ENCODE results near the gene NRXN3.
A peak's percentile ranks its signal among the peaks of the same experiment; 100 is the strongest.

The NRXN3 gene

DNA sequence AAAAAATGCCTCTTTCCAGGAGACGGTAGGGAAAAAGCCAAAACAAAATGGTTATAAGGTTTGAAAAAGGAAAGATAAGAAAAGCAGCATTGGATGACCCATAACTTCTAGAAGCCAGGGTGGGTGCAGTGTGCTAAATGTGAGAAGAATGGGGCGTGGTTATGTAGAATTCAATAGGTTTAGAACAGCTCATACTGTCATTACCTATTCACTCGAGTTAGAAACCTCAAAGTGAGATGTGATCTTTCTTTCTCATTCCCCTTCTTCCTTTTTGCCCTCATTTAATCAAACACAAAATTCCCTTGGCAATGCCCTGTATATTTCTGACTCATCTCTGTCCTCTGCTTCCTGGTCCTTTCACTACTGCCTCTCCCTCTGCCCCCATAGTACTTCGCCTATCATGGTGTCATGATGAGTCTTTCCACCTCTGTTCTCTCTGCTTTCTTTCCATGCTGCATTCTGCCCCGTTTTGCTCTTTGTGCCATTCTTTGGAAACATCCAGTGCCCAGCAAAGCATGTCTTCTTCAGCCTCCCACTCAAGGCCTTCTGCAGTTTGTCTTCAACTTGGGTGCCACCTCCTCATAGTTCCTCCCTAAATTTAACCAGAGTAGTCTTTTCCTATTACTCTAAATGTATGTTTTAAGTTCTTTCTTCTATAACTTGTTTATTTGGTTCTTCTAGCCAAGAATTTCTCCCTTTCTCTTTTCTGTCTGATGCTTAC lies 496.3 kb downstream of the NRXN3 start:
- no peak for DNase-seq

DNA sequence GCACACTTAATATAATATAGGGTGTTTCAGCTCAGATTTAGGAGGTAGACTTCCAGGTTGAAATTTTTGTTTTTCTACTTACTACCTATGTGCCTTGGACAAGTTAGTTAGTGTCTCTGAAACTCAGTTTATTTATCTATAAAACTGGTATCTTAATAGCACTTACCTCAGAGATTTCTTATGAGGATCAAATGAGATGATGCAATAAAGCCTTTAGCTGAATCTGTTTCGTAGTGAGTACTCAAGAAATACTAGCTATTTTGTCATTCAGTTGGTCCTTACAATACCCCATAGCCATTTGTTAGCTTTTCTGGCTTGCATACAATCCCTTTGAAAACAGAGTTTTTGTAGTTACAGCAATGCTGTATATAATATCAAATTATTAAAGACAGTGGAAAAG lies 497.0 kb downstream of the NRXN3 start:
- DNase-seq: no peak

DNA sequence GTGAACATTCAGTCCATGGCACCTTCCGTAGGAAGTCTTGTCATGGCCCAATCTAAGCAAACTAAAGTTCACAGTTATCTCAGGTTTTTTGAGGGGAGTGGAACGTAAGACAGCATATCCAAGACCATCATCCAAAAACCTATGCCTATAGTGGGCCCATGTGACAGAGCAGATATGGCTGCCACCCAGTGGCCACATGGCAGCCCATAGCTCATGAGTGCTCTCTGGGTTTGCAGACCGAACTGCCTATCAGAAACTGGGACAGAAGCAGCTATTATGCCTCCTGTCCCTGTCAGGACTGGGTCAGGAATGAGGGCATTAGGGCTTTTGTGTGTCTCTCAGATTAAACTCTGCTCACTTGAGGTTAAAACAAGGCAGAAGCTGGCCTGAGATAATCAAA lies 503.7 kb downstream of the NRXN3 start:
- DNase-seq: no peak

DNA sequence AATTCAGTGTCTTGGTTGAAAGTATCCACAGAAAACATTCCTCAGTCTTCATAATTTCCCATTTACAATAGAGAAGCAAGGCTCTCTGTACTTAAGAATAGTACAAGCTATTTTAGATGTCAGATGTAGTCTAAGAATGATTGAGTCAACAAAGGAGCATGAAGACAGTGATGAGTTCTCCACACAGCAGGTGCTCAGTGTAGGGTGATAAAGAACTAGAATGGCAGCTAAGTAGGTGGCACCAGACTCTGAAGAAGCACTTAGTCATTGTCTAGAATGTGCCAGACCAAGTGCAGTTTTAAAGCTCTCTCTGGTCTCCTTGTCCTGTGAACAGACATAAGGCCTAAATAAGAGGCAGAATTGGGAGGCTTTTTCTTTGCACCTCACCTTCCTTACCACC lies 504.6 kb downstream of the NRXN3 start:
- no peak for DNase-seq

DNA sequence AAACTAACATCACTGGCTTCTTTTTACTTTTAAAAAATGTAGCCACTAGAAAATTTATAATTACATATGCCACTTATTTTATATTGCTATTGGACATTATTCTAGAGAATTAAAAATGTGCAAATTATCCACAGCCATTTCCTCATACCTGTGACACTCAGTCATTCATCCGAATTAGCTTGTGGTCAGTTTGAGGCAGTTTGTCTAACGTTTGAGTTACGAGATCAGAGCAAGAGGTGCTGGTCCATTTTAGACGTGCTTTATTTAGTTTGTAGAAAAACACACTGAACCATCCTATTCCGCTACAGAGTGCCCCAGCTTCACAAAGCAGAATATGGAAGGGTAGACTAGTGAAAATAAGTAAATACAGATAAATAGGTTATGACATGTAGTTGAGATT lies 513.0 kb downstream of the NRXN3 start:
- DNase-seq: no peak

DNA sequence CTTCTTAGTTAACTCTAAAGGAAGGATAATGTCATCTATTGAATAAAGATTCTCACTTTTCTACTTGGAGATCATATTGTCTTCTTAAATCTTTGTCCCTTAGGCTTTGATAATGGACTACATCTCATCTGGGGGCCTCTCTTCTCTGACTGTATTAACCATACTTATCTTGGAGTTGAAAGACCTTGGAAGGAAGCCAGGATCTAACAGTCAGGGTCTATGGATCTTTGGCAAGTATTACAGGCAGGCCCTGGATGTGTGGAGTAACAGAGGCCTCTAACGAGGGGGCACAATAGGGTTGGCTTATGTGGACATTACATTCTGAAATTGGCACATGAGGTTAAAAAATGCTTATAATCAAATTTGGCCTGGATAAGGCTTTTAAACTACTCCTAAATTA lies 513.8 kb downstream of the NRXN3 start:
- DNase-seq: no peak

DNA sequence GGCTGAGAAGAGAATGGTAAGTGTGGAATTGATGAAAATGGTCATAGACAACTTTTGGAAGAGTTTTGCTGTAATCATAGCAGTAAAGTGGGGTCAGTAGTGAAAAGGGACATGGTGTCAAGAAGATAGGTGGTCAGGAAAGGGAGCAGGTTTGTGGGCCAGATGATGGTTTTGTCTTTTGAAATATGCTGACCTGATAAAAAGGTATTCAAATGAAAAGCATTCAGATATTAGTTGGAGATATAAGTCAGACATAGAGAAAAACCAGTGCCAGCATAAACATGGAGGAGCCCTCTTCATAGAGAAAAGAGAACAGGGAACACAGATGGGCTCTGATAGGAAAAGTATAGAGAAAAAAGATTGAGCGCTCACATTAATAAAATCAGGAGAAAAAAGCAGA lies 518.3 kb downstream of the NRXN3 start:
- no peak for DNase-seq

DNA sequence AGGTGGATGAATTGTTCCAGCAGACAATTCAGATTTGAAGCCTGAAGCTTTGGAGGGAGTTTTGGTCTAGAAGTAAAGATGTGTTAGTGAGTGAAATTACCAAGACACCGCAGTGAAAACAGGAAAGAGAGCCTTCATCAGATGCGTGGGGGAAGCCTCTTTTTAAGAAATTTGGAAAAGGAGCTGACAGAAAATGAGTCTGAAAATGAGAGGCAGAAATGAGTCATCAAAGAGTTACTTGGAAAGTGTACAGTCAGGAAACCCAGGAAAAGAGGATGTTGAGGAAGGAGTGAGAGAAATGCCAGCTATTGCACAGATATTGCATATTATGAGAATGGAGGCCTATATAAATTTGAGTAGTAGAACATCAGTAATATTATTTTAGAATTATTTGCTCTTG lies 520.7 kb downstream of the NRXN3 start:
- no peak for DNase-seq

DNA sequence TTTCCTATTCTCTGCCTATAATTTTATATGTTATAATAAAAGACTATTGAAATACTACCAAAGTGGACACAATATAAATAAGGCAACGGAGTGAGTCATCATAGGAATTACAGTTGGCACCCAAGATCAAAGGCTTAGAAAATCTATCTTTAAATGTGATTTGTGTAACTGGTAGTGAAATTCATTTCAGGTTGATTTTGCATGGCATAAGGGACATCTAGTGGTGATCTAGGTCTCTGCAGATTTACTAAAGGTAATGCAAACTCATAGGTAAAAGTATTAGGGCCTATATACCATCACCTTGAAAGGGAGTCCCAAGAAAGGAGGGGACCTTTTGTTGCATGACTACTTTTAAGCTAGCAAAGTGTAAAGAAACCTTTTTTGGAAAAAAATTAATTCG lies 527.2 kb downstream of the NRXN3 start:
- DNase-seq: peak; percentile 42

DNA sequence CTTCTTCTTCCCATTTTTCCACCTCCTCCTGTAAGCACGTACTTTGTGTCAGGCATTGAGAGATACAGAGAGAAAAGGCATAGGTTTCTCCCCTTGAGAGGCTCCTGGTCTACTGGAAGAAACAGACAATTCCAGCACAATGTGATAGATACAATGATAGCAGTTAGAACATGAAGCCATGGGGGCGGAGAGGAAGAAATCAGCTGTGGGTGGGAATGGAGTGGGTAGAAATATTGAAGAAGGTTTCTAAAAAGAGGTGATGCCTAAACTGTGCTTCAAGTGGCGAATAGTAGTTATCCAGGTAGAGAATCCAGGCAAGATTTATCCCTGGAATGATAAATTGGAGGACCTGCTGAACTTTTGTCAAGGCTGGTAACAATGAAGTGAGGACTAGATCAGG lies 528.8 kb downstream of the NRXN3 start:
- DNase-seq: no peak

DNA sequence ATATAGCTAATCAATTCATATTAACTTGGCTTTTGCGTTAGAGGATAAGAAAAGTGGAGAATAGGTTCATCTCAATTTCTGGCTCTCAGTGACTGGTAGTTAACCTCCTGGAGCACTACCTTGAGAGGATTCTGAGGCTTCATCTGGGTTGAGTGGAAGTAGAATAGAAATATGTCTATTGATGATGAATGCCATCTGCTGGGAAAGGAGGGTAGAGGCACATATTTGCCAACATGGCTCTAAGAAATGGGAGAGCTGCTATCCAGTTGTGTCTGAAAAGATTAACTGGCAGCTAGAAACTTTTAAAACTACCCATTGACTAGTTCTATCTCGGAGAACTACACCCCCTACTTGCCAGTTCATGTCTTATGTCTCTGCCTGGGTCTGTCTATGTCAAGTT lies 530.1 kb downstream of the NRXN3 start:
- no peak for DNase-seq

DNA sequence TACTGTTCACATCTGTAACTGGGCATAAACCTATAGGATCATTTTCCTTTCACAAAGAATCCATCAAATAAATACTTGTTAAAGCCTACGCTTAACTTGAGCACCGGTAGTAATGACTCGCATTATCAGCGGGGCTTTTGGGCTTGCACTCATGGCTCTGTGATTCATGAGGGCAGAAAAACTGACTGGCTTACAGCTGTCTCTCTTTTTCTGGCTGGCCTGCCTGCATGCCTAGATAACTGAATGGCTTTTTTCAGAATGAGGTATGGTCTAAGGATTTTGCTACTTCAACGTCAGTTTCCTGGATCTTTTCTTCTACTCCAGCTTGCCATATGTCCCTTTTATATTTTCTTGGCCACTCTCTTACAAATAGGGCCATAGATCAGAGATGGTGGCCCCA lies 531.1 kb downstream of the NRXN3 start:
- DNase-seq: no peak

DNA sequence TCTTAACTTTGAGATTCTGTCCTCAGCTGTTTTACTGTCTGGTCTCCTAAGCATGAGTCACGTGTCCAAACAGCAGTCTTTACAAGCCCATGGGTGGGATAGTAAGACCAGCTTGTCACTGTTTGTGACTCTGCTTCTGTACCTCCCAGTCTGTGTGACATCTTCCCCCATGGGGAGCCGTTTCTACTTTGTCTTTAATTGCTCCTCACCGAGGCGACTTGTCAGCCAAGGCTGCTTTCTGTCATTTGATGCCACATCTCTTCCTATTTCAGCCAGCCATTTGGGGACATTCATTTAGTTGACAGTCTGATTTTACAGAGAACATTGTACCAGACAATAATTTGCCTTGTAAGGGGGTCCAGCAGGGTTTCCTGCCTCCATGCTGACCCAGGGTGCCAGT lies 534.8 kb downstream of the NRXN3 start:
- no peak for DNase-seq

DNA sequence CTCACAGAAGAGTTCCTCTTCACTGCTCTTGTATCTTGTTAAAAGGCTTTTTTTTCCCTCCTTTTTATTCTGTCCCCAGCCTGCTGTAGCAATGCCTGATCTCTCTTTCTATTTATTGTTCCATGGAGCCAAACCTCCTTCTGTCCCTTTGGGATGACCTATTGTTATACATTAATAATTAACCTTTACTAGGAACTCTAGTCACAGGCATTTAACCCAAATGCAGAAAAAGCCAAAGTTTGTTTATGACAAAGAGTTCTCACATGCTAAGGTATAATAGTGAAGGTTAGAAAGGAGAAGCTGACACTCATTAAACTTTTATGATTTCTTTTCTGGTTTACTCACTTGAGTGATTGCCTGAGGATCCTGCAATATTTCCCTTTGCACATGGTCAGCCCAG lies 535.8 kb downstream of the NRXN3 start:
- no peak for DNase-seq

DNA sequence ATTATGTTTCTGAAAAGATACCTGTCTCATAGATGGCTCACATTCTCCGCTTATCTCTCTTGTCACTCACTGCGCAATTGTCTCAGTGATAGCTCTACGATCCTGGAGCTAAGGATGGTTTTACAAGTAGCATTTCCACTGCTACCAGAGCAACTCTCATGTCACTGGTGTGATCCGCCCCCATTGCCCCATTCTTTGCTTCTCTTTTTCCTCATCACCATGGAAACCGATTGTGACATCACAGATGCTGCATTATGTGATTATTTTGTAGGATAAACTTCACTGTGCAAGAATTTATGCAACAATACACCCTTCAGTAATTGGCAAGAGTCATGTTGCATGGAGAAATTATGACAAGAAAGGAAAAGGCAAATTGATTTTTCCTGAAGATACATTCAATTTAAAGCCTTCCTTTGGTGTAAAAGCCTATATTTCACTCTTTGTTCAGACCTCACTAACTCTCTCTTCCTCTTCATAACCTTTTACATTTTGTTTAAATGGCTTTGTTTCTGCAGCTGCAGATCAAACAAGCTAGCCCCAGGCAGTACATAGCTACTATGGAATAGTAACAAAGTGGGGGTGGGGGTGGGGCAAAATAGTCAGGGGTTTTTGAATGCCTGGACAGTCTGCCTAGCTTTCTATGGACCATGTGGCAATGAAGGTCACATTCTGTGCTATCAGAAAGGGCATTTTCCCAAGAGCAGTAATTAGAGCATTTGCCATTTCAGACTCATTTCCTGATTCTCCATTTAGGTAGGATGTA lies 539.8 kb downstream of the NRXN3 start:
- no peak for DNase-seq

DNA sequence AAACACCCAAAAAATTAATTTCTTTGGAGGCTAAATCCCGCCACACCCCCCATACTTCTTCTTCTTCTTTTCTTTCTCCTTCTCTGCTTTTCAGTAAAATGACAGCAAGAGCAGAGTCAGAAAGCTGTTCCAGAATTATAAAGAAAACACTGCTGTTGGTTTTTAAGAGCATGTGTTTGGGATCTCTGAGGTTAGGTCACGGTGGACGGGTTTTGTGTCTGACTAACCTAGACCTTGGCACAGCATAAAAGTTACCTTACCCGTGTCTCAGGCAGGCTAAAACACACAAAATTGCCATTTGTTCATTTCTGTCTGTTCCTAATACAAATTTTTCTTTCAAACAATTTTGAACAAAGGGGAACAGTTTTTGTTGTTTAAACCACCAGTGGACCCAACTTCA lies 540.8 kb downstream of the NRXN3 start:
- DNase-seq: peak; percentile 62

DNA sequence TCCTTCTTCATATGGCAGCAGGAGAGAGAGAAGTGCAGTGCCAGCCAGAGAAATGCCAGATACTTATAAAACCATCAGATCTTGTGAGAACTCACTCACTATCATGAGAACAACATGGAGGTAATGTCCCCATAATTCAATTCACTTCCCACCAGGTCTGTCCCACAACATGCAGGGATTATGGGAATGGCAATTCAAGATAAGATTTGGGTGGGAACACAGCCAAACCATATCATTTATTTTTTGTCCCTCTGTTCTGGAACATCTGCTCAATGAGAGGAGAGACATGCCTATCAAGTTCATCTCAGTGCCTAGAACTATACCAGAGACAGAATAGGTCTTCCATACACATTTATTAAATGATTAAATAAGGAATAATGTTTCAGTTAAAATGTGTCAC lies 543.5 kb downstream of the NRXN3 start:
- DNase-seq: no peak

DNA sequence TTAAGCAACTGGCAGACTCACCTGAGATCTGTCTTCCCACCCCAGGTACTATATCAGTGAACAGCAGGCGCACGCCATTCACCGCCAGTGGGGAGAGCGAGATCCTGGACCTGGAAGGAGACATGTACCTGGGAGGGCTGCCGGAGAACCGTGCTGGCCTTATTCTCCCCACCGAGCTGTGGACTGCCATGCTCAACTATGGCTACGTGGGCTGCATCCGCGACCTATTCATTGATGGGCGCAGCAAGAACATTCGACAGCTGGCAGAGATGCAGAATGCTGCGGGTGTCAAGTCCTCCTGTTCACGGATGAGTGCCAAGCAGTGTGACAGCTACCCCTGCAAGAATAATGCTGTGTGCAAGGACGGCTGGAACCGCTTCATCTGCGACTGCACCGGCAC lies 544.5 kb downstream of the NRXN3 start:
- no peak for DNase-seq

DNA sequence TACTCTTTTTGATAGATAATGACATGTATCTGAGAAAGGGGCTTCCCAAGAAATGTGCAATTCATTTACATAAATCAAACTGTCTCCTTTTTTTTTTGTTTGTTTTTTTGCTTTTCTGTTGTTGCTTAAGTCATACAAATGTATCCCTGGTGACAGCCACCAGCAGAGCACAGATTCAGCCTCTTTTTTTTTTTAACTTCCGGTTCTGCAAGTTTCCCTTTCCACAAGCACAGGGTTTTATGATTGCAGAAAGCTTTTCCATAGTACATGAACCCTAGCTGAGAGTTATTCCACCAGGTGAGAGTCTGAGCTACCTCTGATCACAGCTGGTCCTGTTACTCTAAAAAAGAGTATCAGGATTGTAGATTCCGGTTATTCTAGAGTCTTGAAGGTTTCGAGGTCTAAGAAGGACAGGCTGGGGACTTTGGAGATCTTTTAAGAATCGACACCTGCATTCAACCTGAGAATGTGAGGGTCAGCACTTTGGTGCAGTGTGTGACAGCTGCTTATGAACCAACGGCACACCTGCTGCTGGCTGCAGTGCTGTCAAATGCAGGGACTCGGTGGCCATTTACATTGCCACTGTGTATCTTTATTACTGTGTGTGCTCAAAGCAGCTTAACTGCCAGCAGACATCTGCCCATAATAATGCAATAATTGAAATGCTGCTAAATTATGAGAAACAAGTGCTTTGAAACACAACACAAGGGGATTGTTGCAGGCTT lies 551.7 kb downstream of the NRXN3 start:
- DNase-seq: peak; percentile 77

DNA sequence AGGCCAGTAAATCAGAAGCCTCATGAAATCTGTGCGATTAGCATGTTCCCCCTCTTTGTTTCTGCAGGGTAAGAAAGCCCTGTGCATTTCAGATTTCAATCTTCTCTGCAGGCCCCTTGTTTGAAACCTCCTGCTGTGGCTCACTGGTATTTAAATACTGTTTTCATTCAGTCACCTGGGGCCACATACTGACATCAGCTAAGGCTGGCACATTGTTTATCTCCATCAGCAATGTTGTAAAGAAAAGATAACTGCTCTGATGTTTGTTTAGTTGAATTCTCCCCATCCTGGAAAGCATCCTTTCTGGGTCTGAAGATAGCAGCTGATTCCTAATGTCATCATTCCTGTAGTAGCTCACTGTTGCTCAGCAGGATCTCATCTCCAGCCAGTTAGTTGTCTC lies 554.9 kb downstream of the NRXN3 start:
- DNase-seq: no peak

DNA sequence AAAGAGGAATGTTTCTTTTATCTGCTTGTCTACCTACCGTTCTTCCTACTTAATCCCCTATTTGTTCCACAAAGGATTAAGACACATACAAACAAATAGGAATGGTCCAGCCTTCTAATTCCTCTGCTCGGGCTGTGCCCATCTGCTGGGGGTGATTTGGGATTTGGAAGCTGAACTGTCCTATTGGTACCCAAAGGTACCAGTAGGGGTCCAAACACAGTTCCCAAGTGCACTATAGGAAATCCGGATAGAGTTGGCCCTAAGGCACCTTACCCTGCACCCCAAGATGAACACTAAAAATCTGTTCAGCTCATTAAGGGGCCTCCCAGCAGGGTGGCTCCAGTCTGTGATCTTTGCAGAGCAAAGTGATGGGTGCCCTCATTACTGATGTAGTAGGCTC lies 566.9 kb downstream of the NRXN3 start:
- DNase-seq: peak; percentile 94

DNA sequence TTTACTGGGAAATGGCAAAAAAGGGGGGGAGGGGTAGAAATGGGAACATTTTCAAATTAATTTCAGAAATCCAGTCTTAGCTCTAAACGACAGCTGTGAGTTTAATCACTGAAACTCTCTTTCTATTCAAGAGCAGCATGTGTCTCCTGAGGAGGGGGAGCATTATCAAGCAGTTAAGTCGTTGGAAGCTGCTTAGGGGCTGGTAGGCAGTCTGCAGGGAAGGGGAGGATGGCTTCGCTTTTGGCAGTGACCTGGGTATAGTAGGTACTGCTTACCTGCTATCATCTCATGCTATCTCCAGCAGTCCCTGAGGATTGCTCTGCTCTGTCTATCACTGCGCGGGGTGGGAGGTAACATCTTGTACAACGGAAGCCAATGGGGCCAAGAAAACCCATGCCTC lies 567.4 kb downstream of the NRXN3 start:
- peak; percentile 99 for DNase-seq

DNA sequence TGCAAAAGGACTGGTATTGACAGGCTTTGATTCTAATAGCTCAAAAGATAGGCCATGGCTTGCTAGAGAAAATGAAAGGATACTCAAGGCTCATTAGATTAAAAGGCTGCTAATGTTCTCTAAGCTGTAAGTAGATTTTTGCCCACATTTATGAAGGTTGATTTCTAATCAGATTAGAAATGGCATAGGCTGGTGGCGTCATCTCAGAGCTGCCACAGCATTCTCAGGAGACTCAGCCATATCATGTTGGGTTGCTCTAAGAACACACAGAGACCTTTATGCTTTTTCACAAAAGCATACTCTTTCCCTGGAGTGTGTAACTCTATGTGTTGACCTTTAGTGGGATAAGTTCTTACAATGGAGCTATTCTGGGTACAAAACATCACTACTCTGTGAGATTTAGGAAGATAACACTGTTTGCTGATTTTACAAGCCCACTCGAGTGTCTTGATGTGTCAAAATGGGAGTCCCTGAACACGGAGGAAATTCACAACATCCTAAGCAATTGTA lies 576.0 kb downstream of the NRXN3 start:
- DNase-seq: no peak

DNA sequence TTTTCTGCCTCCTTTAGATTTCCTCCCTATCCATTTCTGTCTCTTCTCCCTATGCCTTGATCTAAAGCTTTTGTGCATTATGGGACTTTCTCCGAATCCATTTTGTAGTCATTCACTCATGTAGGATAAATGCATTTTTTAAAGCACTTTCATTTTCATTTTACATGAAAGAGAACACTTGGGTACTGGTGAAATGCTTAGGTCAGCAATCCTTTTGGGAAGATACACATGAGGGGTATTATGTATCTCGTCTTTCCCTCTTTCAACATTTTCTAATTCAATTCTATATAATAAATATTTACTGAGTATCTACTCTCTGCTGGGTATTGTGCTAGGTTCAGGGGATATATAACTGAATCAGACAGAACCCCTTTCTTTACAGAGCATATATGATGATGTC lies 577.6 kb downstream of the NRXN3 start:
- DNase-seq: no peak
